GM12891 (cell line): ENCODE measurements around the gene SKIC8.

ENCODE experiments used
- POLR2A ChIP-seq: IDR thresholded peaks from 2 replicates; pipeline ENCODE4 v1.6.1; 2011; ENCODE audit warnings: low read depth, low read length, control low read depth
- POLR2AphosphoS5 ChIP-seq: IDR thresholded peaks from 2 replicates; pipeline ENCODE4 v1.6.1; 2011; ENCODE audit warnings: low read depth, low read length, control low read depth
- POU2F2 ChIP-seq: IDR thresholded peaks from 2 replicates; pipeline ENCODE4 v1.6.1; 2011; ENCODE audit warnings: low read depth, mild to moderate bottlenecking, control low read depth, low read length, moderate library complexity
- SPI1 ChIP-seq: IDR thresholded peaks from 2 replicates; pipeline ENCODE4 v1.6.1; 2011; ENCODE audit warnings: low read depth, low read length, control low read depth
- TAF1 ChIP-seq: IDR thresholded peaks from 2 replicates; pipeline ENCODE4 v1.6.1; 2011; ENCODE audit warnings: low read depth, low read length, control low read depth

DNA sequence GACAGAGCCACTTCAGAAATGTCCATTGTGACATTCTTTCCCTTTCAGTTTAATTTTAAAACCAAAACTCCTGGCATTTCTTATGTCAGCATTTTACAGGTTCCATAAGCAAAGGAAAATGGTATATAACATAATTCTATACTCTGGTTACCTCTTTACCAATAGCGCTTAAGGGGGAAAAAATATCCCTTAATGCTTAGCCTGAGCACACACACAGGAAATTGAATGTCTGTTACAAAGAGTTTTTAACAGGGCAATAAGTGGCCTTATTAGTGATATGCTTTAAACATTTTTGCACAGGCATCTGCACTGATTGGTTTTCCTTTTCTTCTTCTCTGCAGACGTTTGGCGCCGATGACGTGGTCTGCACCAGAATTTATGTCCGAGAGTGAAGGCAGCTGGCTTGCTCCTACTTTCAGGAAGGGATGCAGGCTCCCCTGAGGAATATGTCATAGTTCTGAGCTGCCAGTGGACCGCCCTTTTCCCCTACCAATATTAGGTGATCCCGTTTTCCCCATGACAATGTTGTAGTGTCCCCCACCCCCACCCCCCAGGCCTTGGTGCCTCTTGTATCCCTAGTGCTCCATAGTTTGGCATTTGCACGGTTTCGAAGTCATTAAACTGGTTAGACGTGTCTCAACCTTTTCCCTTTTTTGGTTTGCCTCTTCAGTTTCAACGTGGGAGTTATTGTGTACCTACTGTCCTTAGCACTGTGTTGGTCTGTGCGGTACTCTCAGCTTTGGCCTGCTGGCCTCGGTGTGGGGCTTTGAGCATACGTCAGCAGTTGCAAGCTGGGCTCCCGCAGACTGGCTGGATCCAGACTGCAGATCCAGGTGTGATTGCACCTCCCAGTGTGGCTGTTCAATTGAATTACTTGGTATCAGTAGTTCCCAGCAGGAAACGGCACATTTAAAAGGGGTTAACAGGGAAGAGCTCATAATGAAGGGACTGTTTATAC, 48.5 kb upstream of the SKIC8 start:
- no peak for TF ChIP-seq POLR2A
- TF ChIP-seq POLR2AphosphoS5, result no peak
- no peak for TF ChIP-seq TAF1
- TF ChIP-seq POU2F2, result no peak
- no peak for TF ChIP-seq SPI1
